Stimulated activated CD4-positive, alpha-beta T cell treated with anti-CD3 and anti-CD28 coated beads, TNF-alpha, amount 100 ng/mL, for 4 hours (primary cell): ENCODE measurements around the gene LPGAT1.

Source experiments
- DNase-seq, 3 experiments: peaks; one replicate each; pipeline ENCODE4 v3.0.0-alpha.2; 2020; ENCODE audit warnings: low read depth in 3 of 3

LPGAT1 gene

GRCh38 chr1:211762206-211762605 is 68.4 kb downstream of the LPGAT1 start:
- DNase-seq: no peak

GRCh38 chr1:211761400-211761799 is 69.2 kb downstream of the LPGAT1 start:
- no peak for DNase-seq

GRCh38 chr1:211756471-211757020 is 74.0 kb downstream of the LPGAT1 start:
- DNase-seq: no peak

GRCh38 chr1:211753649-211754251 is 76.8 kb downstream of the LPGAT1 start:
- no peak for DNase-seq

GRCh38 chr1:211752951-211753486 is 77.5 kb downstream of the LPGAT1 start:
- DNase-seq: no peak

GRCh38 chr1:211752317-211752716 is 78.2 kb downstream of the LPGAT1 start:
- no peak for DNase-seq

GRCh38 chr1:211751438-211751837 is 79.1 kb downstream of the LPGAT1 start:
- DNase-seq: no peak

- DNase-seq: no peak
Observed at GRCh38 chr1:211750599-211750998, 80.0 kb downstream of the LPGAT1 start.

GRCh38 chr1:211749251-211749650 is 81.3 kb downstream of the LPGAT1 start:
- no peak for DNase-seq

GRCh38 chr1:211748810-211749209 is 81.8 kb downstream of the LPGAT1 start:
- DNase-seq: no peak

- no peak for DNase-seq
Observed at GRCh38 chr1:211742889-211743529, 87.6 kb downstream of the LPGAT1 start.

- no peak for DNase-seq
Observed at GRCh38 chr1:211742272-211742671, 88.3 kb downstream of the LPGAT1 start.

- no peak for DNase-seq
Observed at GRCh38 chr1:211741788-211742187, 88.8 kb downstream of the LPGAT1 start.

- no peak for DNase-seq
Observed at GRCh38 chr1:211741116-211741515, 89.4 kb downstream of the LPGAT1 start.

- no peak for DNase-seq
Observed at GRCh38 chr1:211739671-211740411, 90.7 kb downstream of the LPGAT1 start.

GRCh38 chr1:211738691-211739301 is 91.8 kb downstream of the LPGAT1 start:
- DNase-seq: peak; percentile 1 to 8 (median 5)

GRCh38 chr1:211738096-211738690 is 92.4 kb downstream of the LPGAT1 start:
- DNase-seq: no peak

- DNase-seq: no peak
Observed at GRCh38 chr1:211737115-211738035, 93.2 kb downstream of the LPGAT1 start.

GRCh38 chr1:211736351-211736915 is 94.1 kb downstream of the LPGAT1 start:
- no peak for DNase-seq
